Astrocyte of the cerebellum (primary cell): Measurements from ENCODE around the gene TLE3.

Experiments
- DNase-seq: peaks from one replicate; pipeline ENCODE4 v3.0.0-alpha.2; 2011; ENCODE audit warnings: low read depth
- H3K4me3 ChIP-seq: 2 replicates; pipeline ENCODE4 v1.5.1; 2011; ENCODE audit warnings: mild to moderate bottlenecking, low read depth, low read length, moderate library complexity
- in situ Hi-C: cut with HindIII; loops from 2 replicates; pipeline ENCODE4 v1.10.0; 2017; ENCODE audit warnings: low sequenced_read_pairs
- TF ChIP-seq, protein P1 (sequence below): IDR thresholded peaks from 2 replicates; pipeline ENCODE4 v1.5.1; 2012; ENCODE audit warnings: low read length, low read depth, moderate library complexity, mild to moderate bottlenecking; ENCODE audit errors: missing control alignments

The TLE3 gene

DNA sequence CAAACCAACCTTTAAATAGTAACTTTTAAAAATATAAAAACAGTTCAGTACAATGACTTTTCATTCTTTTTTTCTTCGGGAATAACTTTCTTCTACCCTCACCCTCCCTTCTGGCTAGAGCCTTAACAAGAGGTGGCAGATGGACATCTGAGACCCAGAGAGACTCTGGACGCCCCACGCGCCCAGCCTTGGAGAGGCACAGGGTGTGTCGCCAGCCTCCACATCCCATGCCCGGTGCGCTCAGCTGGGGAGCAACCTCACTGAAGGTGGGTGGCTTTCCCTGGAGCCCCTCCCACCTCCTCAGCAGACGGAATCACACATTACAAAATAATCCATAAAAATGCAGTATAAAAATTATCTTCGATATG lies 49.5 kb downstream of the TLE3 start:
- TF ChIP-seq, protein P1, sequence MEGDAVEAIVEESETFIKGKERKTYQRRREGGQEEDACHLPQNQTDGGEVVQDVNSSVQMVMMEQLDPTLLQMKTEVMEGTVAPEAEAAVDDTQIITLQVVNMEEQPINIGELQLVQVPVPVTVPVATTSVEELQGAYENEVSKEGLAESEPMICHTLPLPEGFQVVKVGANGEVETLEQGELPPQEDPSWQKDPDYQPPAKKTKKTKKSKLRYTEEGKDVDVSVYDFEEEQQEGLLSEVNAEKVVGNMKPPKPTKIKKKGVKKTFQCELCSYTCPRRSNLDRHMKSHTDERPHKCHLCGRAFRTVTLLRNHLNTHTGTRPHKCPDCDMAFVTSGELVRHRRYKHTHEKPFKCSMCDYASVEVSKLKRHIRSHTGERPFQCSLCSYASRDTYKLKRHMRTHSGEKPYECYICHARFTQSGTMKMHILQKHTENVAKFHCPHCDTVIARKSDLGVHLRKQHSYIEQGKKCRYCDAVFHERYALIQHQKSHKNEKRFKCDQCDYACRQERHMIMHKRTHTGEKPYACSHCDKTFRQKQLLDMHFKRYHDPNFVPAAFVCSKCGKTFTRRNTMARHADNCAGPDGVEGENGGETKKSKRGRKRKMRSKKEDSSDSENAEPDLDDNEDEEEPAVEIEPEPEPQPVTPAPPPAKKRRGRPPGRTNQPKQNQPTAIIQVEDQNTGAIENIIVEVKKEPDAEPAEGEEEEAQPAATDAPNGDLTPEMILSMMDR = no peak
- no peak overlapping the region for H3K4me3 ChIP-seq
- in situ Hi-C loops = no loop called here

DNA sequence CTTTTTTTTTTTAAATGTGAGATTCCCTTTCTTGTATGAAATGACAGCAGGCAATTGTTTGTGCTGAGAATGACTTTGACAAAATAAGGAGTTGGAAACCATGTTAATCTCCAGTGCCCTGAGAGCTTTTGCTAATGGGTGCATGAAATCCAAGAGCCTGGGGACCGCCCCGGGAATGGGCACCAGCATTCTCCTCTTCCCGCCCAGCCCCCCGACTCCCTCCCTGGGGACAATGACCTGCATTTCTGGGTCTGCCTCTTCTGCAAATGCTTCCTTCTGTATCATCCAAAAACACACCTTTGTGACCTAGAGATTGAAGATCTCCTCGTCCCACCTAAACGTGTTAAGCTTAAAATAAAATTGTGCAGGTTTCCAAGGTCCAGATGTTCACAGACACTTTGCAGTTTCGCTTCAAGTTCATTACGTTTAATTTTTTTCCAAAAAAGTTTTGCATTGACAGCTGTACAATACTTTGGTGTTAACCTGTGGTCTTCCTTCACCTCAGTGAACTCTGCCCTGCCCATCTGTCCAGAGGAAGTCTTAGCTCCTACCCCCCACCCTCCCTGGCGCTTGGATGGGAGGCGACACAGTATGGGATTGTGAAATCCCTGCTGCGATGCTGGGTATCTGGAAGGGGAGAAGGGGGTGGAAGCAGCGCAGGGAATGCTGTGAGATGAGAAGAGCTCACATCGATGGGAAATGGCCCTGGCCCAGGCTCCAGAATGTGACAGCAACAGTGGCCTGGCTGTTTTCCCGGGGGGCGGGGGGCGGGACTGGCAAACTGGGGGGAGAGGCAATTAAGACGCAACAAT lies 50.1 kb downstream of the TLE3 start:
- no peak overlapping the region for H3K4me3 ChIP-seq
- no peak for DNase-seq
- in situ Hi-C loops = no loop called here
- TF ChIP-seq, protein P1 = no peak

More for the DNA sequence above, 49.5 kb downstream of the TLE3 start:
- DNase-seq = no peak

DNA sequence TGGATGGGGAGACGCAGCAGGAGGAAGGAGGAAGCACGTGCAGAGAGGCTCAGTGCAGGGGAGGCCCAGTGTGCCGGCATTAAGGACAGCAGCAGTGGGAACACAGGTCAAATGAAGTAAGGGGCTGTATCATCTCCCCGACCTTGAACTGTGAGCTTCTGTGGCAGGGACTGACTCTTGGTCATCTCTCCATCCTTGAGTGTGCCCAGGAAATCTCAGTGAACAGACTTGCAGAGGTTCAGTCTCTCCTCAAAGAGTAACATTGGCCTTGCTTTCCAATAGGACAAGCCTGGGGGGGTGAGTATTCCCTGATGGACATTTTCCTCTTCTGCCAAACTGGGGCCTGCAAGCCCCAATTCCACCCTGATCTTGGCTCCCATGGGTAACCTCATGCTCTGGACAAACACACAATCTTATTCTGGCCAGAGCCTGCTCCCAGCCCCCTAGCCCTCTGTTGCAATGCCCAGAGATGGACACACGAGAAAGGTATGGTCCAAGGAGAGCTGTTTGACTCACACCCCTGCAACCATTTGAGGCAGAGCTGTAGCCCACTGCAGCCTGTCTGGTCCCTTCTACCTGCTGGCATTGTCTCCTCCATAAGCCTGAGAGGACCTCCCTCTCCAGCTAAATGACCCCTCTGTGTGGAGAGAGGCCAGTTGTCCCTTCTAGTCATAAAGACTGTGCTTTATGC lies 50.9 kb downstream of the TLE3 start:
- TF ChIP-seq, protein P1 = no peak
- no peak for DNase-seq
- no peak overlapping the region for H3K4me3 ChIP-seq
- in situ Hi-C loops = no loop called here

DNA sequence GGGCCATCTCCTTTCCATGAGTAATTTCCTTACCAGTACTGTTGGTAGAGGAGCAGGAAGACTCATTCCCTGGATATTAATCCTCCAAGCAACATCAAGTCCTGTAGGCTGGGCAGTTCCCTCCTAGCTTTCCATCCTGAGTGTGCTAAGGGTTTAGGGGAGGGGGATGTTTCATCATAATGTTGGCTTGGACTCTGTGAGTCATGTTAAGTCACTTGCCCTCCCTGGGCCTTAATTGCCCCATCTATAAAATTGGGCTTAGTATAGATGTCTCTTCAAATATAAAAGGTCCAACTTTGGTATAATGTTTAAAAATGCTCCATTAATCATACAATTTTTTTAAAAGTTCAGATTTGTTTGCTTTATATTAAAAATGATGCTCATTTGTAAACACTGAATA lies 52.7 kb downstream of the TLE3 start:
- in situ Hi-C loops = no loop called here
- DNase-seq = no peak
- no peak overlapping the region for H3K4me3 ChIP-seq
- TF ChIP-seq, protein P1 = no peak

DNA sequence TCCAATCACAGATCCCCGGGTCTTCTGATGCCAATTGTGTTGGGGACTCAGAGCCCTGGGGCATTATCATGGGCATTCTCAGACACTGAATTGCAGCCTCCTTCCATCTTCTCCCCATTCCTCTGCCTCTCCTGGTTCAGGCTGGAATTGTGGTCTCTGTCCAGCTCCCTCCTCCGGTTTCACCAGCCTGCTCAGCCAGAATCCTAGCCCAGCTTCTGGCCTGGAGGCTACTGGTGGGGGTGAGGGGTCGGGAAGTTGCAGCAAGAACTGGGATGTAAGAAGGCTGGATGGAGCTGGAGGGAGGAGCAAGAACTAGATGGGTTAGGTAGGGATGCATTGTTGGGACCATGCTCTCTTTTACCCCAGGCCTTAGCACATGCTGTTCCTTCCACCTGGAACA lies 53.5 kb downstream of the TLE3 start:
- no peak for DNase-seq
- no peak overlapping the region for H3K4me3 ChIP-seq
- TF ChIP-seq, protein P1 = no peak
- in situ Hi-C loops = no loop called here

DNA sequence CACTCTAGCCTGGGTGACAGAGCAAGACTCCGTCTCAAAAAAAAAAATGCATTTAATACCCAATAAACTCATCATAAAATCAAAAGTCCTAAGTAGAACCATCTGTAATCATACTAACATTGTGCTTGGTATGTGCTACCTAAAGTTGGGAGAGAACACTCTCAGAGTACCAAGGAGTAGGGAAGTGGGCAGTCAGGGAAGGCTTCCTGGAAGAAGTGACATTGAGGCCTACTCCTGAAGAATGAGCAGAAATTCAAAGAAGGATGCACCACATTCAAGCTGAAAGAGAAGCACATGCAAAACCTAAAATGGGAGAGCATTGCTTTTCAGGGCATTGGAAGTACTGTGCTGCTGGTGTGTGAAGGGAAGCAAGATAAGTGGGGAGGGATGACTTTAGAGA lies 54.1 kb downstream of the TLE3 start:
- DNase-seq = no peak
- no peak overlapping the region for H3K4me3 ChIP-seq
- in situ Hi-C loops = no loop called here
- TF ChIP-seq, protein P1 = no peak
